IPS-18c (cell line): ENCODE data around the gene GNPAT.
"Not testable (repeated sequence)": the region's sequence is repeated elsewhere in the genome, so short reads cannot be mapped to it uniquely, and the experiment has no call there.

ENCODE experiments used
- H3K4me3 ChIP-seq: 2 replicates; pipeline ENCODE4 v1.7.0; 2013; ENCODE audit warnings: low read depth, mild to moderate bottlenecking, low read length, moderate library complexity; ENCODE audit not compliant: insufficient read depth
- H3K9me3 ChIP-seq: one replicate; pipeline ENCODE4 v1.6.1; 2013; ENCODE audit warnings: mild to moderate bottlenecking, low read length, moderate library complexity; ENCODE audit not compliant: control insufficient read depth, insufficient read depth

GNPAT gene

DNA sequence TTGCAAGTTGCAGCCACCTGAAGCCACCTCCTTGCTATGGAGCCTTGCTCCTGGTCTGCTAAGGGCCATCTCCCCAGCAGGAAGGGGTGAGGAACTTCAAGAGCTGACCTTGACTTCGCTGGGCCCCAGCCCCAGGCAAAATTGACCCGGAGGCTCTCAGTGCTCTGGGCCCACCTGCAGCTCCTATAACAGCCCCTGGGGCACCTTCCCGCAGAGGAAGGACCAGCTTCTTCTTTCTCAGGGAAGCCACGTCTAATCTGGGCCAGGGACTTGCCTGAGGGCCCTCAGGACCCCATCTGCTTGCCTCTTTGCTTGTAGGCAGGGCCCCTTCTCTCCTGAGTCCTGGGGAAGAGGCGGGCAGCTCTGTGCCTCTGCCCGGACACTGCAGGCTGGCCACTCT, 30.9 kb upstream of the GNPAT start:
- no peak overlapping the region for H3K4me3 ChIP-seq
- peaks cover 3% of the 10 kb centered on the region for H3K9me3 ChIP-seq

GRCh38 chr1:231211005-231211857, 29.8 kb upstream of the GNPAT start:
- H3K4me3 ChIP-seq, result peak overlapping the region; percentile 20; the same call in 1 of the 2 replicates
- peaks cover 3% of the 10 kb centered on the region for H3K9me3 ChIP-seq

DNA sequence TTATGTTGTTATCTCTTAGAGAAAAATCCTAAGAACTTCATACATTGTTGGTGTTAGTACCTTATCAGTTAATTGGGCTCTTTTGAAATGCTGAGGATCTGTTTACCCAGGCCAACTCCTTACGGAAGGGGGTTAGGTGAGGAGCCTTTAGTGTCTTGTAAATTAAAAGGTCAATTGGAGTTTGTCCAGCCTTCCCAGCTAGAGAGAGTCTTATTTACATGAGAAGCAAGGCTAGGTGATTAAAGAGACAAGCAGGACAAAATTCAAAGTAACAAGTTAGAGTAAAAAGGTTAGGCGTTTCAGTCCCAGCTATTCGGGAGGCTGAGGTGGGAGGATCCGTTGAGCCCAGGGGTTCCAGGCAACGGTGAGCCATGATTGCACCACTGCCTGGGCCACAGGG, 28.7 kb upstream of the GNPAT start:
- not testable (repeated sequence) for H3K4me3 ChIP-seq, H3K9me3 ChIP-seq

DNA sequence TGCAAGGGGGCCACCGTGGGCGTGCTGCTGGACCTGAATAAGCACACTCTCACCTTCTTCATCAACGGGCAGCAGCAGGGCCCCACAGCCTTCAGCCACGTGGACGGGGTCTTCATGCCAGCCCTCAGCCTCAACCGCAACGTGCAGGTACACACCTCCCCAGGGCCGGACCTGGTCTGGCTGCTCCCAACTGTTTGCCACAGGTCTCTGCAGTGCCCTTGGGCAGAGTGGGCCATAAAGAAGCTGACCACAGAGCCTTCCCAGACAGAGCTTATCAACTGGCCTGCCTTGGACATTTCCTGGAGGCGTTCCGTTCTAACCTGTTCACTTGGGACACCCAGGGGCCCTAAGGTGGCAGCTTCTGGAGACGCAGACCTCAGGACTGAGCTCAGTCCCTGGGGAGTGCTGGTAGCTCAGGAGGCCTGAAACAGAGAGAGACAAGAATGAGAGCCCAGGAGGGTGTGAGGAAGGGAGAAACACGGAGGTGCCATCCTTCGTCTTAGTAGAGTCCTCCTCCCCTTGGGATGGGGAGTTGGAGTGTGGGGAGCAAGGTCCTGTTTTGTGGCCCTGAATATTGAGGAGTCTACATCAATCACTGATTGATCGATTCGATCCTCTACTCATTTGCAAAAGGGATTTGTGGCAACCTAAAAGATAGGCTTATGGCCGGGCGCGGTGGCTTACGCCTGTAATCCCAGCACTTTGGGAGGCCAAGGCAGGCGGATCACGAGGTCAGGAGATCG, 27.0 kb upstream of the GNPAT start:
- no peaks in the 10 kb centered on the region for H3K9me3 ChIP-seq
- H3K4me3 ChIP-seq, result no peak overlapping the region

DNA sequence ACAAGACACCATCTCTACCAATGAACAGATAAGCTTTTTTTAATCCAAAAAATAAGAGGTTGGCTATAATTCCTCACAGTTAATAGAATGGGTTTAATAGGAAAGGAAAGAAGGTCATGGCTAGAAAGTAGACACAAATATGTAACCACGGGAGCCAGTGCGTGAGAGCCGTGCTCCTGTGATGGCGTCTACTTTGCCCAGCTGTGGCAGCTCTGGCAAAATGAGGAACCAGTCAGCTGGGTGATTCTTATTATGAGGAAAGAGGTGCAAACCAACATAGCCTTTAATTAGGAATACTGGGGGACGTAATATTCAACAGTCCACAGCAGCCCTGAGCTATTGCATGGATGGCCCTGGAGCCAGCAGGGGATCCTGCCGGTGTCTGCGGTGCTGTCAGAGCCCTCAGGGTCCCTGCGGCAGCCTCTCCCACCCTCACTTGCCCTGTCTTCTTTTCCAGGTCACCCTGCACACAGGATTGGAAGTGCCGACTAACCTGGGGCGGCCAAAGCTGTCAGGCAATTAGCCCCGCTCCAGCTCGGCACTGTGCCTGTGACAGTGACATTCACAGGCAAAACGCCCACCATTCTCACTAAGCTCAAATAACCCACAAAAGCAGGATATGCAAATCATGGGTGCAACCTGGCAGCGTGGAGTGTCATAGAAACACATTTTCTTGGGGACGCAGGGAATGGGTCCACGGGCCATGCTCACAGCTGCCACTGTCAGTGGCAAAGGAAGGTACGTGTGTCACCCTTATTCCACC, 25.9 kb upstream of the GNPAT start:
- Histone ChIP-seq H3K4me3 (no peak overlapping the region), H3K9me3 (no peaks in the 10 kb centered on the region)

- Histone ChIP-seq H3K9me3 (no peaks in the 10 kb centered on the region), H3K4me3 (no peak overlapping the region)
Measured at GRCh38 chr1:231215681-231216385, 25.2 kb upstream of the GNPAT start.

DNA sequence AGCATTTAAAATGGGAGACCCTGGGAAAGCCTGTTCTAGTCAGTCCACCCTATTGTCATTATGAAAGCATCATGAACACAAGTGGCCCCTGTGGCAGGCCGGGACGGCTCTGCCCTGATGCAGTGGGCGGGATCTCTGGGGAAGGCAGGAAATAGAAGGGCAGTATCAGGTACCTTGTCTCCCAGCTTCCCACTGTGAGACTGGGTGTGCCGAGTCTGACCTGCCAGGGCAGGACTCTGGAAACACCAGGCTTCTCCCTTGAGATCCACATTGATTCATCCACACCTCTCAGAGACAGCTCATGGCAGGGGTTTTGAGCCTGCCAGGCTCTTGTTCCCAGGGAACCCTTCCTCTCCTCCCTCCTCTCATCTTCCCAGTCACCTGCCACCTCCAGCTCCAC, 24.5 kb upstream of the GNPAT start:
- H3K9me3 ChIP-seq, result no peaks in the 10 kb centered on the region
- H3K4me3 ChIP-seq, result no peak overlapping the region

GRCh38 chr1:231217056-231217455, 24.0 kb upstream of the GNPAT start:
- Histone ChIP-seq H3K4me3 (no peak overlapping the region), H3K9me3 (no peaks in the 10 kb centered on the region)

GRCh38 chr1:231218078-231218477, 22.9 kb upstream of the GNPAT start:
- no peak overlapping the region for H3K4me3 ChIP-seq
- H3K9me3 ChIP-seq, result no peaks in the 10 kb centered on the region

DNA sequence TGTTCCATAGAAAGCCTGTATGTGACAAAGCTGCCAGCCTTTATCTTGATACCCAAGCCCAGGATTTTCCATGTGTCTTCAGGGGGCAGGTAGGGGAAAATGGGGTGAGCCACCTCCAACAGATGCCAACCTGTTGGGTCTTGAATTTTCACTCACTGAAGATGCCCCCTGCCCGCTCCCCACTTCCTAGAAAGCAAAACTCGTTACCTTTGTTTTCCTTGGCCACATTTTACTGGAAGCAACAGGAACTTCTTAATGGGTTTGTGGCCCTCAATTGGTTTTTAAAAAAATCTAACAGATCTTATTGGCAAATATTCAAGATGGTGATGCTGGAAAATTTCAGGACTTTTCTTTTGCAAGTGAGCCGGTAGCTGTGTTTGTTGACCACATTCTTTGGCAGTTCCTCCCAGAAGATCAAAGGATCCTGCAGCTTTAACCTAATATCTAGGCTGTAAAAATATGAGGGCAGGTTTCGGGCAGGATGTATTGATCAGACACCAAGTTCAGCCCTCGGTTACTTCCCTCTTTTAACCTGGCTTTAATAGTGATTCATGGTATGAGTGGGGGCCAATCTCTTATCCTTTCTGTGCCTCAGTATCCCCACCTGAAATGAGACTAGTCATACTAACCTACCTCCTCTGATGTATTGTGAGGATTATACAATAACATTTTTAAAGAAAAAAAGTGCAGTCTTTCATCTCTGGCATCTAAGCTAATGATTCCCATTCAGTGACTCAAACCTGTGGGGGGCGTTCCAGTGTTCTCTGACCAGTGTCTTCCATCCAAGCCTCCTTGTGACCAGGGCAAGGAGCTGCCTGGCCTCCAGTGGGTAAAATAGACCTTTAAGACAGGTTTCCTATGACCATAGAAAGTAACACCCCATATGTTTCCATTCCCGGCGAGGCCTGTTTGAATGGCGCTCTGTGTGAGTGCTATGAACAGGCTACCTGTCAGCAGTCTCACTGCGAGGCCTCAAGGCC, 21.3 kb upstream of the GNPAT start:
- H3K4me3 ChIP-seq, result no peak overlapping the region
- no peaks in the 10 kb centered on the region for H3K9me3 ChIP-seq

GRCh38 chr1:231220801-231221200, 20.2 kb upstream of the GNPAT start:
- Histone ChIP-seq H3K4me3 (no peak overlapping the region), H3K9me3 (no peaks in the 10 kb centered on the region)

DNA sequence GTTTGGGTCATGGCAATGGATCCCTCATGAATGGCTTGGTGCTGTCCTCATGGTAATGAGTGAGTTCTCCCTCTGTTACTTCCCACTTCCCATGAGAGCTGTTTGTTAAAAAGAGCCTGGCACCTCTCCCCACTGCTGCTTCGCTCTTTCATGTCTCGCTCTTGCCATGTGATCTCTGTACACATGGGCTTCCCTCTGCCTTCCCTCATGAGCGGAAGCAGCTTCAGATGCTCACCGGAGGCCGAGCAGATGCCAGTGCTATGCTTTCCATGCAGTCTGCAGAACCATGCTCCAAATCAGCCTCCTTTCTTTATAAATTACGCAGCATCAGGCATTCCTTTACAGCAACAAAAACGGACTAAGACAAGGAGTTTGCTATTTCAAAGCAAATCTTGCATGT, 14.9 kb upstream of the GNPAT start:
- Histone ChIP-seq H3K9me3 (no peaks in the 10 kb centered on the region), H3K4me3 (no peak overlapping the region)

DNA sequence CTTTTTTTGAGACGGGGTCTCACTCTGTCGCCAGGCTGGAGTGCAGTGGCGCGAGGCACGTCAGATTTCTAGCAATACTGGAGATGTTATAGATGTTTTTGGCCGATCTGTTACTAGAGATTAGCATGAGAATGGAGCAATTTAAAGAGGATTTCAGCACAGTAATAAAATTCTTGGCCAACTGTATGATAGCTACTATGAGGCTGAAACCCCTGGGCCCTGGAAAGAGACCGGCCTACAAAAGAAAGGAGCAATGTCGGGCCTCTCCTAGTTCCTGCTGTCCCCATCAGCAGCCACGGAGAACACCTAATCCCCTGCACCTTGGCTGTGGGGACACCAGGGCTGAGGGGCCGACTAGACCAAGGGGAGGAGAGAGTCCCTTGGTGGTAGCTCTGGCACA, 9.5 kb upstream of the GNPAT start:
- no peak overlapping the region for H3K4me3 ChIP-seq
- H3K9me3 ChIP-seq, result peaks cover 2% of the 10 kb centered on the region

DNA sequence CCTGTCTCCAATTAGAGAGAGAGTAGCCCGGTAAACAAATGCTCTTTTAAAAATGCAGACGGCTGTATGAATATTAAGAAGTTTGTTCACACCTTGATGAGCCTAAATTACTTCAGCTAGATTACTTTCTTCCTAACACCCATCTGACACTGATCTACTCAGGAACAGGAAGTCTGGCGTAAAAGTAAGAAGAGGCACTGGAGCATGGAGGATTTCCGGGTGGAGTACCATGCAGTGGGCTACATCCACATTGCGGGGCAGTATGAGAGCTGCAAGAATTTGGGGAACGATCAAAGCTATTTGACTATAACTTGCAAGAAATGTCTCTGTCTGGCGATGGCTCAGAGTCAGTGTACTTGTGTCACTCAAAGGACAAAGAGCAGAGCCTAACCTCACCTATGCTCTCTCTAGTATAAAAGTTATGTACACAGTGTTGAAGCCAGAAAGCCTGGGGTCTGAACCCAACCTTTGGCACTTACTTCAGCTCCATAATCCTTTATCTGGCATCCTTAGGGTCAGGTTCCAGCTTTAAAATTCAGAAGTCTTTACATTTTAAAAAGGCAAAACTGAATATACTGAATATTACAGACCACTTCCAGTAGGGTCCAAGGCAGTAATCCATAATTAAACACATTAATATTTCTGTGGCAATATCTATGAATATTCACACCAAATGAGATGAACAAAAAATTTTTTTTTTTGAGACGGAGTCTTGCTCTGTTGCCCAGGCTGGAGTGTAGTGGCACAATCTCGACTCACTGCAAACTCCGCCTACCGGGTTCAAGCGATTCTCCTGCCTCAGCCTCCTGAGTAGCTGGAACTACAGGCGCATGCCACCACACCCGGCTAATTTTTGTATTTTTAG, 7.9 kb upstream of the GNPAT start:
- H3K4me3 ChIP-seq, result no peak overlapping the region
- H3K9me3 ChIP-seq, result peaks cover 2% of the 10 kb centered on the region

DNA sequence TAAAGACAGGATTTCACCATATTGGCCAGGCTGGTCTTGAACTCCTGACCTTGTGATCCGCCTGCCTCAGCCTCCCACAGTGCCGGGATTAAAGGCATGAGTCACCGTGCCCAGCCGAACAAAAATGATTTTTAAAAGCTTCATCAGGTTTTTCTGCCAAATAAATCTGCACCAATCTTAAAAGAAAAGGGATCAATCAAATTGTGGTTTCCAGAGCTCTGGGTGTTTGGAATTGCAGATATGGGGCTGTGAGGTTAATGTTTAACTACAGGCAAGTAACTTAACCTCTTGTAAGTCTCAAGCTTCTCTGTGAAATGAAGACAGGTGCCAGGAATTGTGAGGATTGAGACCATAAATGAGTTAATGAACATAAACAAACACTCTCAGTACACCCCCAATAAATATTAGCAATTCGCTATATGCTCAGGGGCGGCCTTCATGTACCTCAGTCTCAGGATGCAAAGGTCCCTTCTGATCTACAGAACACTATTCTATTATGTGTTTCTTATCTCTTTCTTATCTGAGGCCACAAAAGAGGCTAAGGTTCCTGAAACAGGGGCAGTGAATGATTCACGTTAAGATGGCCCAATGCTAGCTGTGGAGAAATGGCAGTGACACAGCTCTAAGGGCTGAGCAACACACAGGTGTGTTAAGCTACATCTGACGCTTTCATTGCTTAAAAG, 7.1 kb upstream of the GNPAT start:
- Histone ChIP-seq H3K9me3 (peaks cover 2% of the 10 kb centered on the region), H3K4me3 (no peak overlapping the region)
